ENCODE data around the gene RAB27B.

- TF ChIP-seq CTCF (IDR thresholded peaks at IDR 0.05) (no peak), POLR2A (IDR thresholded peaks at IDR 0.05) (no peak)
These were observed 96.7 kb downstream of the RAB27B start for GRCh38 chr18:54924948-54925347.

Data from vagina (tissue), 2 donors.